Caco-2 (cell line): Measurements from ENCODE around the gene PRPSAP1. TPM values are rescaled to one million over a fixed set of nuclear protein-coding genes. Genes with fewer than 3 reads are reported as not detected.
A peak's percentile ranks its signal among the peaks of the same experiment; 100 is the strongest.
"Not testable (repeated sequence)": the region's sequence is repeated elsewhere in the genome, so short reads cannot be mapped to it uniquely, and the experiment has no call there.

Source experiments
- BruUV-seq: library from RNA; stranded (reverse); fragments of 400-500 nt; replicated peaks from 2 replicates; lab custom pipeline; 2021; lab: Mats Ljungman, UMichigan
- CTCF ChIA-PET: fragments of 300-600 bp; sonication (Branson Sonifier 250); formaldehyde crosslinking; loops from one replicate; lab custom pipeline; 2022; ENCODE audit warnings: antibody characterized with exemption; lab: Charles Lee
- POLR2A ChIA-PET: fragments of 300-600 bp; sonication (Branson Sonifier 250); formaldehyde crosslinking; loops from one replicate; lab custom pipeline; 2022; ENCODE audit warnings: antibody characterized with exemption; lab: Charles Lee
- DNase-seq, 2 experiments: peaks; one replicate each; pipeline versions ENCODE4 v3.0.0 to v3.0.0-alpha.2; 2020 to 2022
- H3K27me3 ChIP-seq: replicated peaks from 2 replicates; pipeline ENCODE4 v1.6.0; 2011; ENCODE audit warnings: low read length; ENCODE audit not compliant: control insufficient read depth, insufficient read depth
- H3K36me3 ChIP-seq: 2 replicates; pipeline ENCODE4 v1.5.1; 2011; ENCODE audit warnings: low read length; ENCODE audit not compliant: control insufficient read depth, insufficient read depth
- H3K4me1 ChIP-seq: fragments of 250-450 bp; sonication (Bioruptor Pico); 2 replicates; pipeline ENCODE4 v1.5.1; 2020; ENCODE audit warnings: mild to moderate bottlenecking
- H3K4me3 ChIP-seq: 2 replicates; pipeline ENCODE4 v1.5.1; 2011; ENCODE audit warnings: low read depth, mild to moderate bottlenecking, control low read depth, low read length
- H3K9me3 ChIP-seq: fragments of 250-450 bp; sonication (Bioruptor Pico); 2 replicates; pipeline ENCODE4 v1.5.1; 2020; ENCODE audit warnings: mild to moderate bottlenecking, moderate library complexity
- H3K27ac Mint-ChIP-seq: one replicate; pipeline ENCODE4 v1.8.0; 2022; ENCODE audit warnings: mixed read lengths; ENCODE audit not compliant: unreplicated experiment
- H3K27me3 Mint-ChIP-seq: one replicate; pipeline ENCODE4 v1.8.0; 2022; ENCODE audit warnings: mixed read lengths; ENCODE audit not compliant: insufficient read depth, unreplicated experiment
- H3K36me3 Mint-ChIP-seq: one replicate; pipeline ENCODE4 v1.8.0; 2022; ENCODE audit warnings: mild to moderate bottlenecking, mixed read lengths; ENCODE audit not compliant: insufficient read depth, unreplicated experiment
- H3K4me1 Mint-ChIP-seq: one replicate; pipeline ENCODE4 v1.8.0; 2022; ENCODE audit warnings: low read depth, mixed read lengths; ENCODE audit not compliant: unreplicated experiment
- H3K4me3 Mint-ChIP-seq: one replicate; pipeline ENCODE4 v1.8.0; 2022; ENCODE audit warnings: mild to moderate bottlenecking, moderate library complexity, mixed read lengths; ENCODE audit not compliant: unreplicated experiment
- H3K9me3 Mint-ChIP-seq: one replicate; pipeline ENCODE4 v1.8.0; 2022; ENCODE audit warnings: mixed read lengths; ENCODE audit not compliant: unreplicated experiment
- intact Hi-C: fragments of 100-400 bp; cut with micrococcal nuclease; formaldehyde crosslinking; loops from one replicate; pipeline ENCODE4 v1.10.0; 2022; ENCODE audit not compliant: unreplicated experiment
- total RNA-seq: library from RNA; stranded (reverse); gene quantifications from 2 replicates; pipeline ENCODE4 v1.2.3, GENCODE V29; 2022
- TF ChIP-seq, protein P1 (sequence below), 2 experiments: fragments of 200-600 bp in 1 of 2; IDR thresholded peaks; 1 replicate in 1 of 2; 2 replicates in 1 of 2; pipeline versions ENCODE4 v1.5.1 to v1.8.0; 2011 to 2022; ENCODE audit warnings: antibody characterized with exemption in 1 of 2, control low read depth in 1 of 2, inconsistent platforms in 1 of 2, low read depth in 1 of 2, low read length in 1 of 2, mild to moderate bottlenecking in 1 of 2, moderate library complexity in 1 of 2; ENCODE audit not compliant: insufficient read depth in 1 of 2, severe bottlenecking in 1 of 2, unreplicated experiment in 1 of 2

Gene PRPSAP1
- total RNA-seq, 1 experiment from 2014 or later: 87.6 TPM

DNA sequence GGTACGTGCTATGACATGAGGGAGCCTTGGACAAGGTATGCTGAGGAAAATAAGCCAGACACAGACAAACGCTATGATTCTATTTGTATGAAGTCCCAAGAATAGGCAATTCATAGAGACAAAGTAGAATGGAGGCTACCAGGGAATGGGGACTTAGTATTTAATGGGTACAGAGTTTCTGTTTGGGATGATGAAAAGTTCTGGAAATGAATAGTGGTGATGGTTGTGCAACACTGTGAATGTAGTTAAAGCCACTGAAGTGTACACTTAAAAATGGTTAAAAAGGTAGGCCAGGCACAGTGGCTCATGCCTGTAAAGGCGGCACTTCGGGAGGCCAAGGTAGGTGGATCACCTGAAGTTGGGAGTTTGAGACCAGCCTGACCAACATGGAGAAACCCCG lies 3.3 kb downstream of the PRPSAP1 start:
- no peaks in the 10 kb centered on the region for H3K9me3 Mint-ChIP-seq
- Histone ChIP-seq H3K4me1 (peaks cover 15% of the 10 kb centered on the region), H3K9me3 (peaks cover 3% of the 10 kb centered on the region; the same call in 1 of the 2 replicates), H3K27me3 (no peaks in the 10 kb centered on the region), H3K36me3 (peaks cover 1% of the 10 kb centered on the region), H3K4me3 (no peak overlapping the region)
- ChIA-PET CTCF (no interaction called here), POLR2A (no interaction called here)
- H3K4me3 Mint-ChIP-seq: no peak overlapping the region
- peaks cover 10% of the 10 kb centered on the region for H3K4me1 Mint-ChIP-seq
- H3K36me3 Mint-ChIP-seq: peaks cover 31% of the 10 kb centered on the region
- BruUV-seq: no TSS peak
- DNase-seq: no peak
- H3K27ac Mint-ChIP-seq: no peak overlapping the region
- TF ChIP-seq, protein P1, sequence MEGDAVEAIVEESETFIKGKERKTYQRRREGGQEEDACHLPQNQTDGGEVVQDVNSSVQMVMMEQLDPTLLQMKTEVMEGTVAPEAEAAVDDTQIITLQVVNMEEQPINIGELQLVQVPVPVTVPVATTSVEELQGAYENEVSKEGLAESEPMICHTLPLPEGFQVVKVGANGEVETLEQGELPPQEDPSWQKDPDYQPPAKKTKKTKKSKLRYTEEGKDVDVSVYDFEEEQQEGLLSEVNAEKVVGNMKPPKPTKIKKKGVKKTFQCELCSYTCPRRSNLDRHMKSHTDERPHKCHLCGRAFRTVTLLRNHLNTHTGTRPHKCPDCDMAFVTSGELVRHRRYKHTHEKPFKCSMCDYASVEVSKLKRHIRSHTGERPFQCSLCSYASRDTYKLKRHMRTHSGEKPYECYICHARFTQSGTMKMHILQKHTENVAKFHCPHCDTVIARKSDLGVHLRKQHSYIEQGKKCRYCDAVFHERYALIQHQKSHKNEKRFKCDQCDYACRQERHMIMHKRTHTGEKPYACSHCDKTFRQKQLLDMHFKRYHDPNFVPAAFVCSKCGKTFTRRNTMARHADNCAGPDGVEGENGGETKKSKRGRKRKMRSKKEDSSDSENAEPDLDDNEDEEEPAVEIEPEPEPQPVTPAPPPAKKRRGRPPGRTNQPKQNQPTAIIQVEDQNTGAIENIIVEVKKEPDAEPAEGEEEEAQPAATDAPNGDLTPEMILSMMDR (IDR thresholded peaks at IDR 0.05; ENCODE audit: insufficient read depth in 1 of 2, low read depth in 1 of 2, low read length in 1 of 2, severe bottlenecking in 1 of 2, unreplicated experiment in 1 of 2): no peak
- H3K27me3 Mint-ChIP-seq: no peaks in the 10 kb centered on the region
- intact Hi-C loops: no loop called here

DNA sequence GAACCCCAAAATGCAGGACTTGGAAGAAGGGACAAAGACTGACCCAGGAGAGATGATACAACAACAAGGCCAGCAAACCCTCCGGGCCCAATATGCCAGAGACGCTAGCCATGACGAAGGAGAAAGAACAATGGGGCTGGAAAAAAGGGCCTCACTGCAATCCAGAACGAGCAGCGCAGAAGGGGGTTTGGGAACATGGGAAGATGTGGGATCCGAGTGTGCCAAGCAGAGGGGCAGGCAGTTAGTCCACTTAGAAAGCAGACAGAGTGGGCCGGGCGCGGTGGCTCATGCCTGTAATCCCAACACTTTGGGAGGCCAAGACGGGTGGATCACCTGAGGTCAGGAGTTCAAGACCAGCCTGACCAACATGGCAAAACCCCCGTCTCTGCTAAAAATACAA lies 6.8 kb downstream of the PRPSAP1 start:
- DNase-seq, H3K36me3 ChIP-seq, H3K27me3 ChIP-seq, BruUV-seq, CTCF ChIA-PET, H3K9me3 ChIP-seq, H3K9me3 Mint-ChIP-seq, H3K27ac Mint-ChIP-seq, intact Hi-C loops, H3K4me1 ChIP-seq, H3K4me1 Mint-ChIP-seq, POLR2A ChIA-PET, H3K27me3 Mint-ChIP-seq, H3K4me3 ChIP-seq, H3K4me3 Mint-ChIP-seq: not testable (repeated sequence)
- H3K36me3 Mint-ChIP-seq: peaks cover 39% of the 10 kb centered on the region

DNA sequence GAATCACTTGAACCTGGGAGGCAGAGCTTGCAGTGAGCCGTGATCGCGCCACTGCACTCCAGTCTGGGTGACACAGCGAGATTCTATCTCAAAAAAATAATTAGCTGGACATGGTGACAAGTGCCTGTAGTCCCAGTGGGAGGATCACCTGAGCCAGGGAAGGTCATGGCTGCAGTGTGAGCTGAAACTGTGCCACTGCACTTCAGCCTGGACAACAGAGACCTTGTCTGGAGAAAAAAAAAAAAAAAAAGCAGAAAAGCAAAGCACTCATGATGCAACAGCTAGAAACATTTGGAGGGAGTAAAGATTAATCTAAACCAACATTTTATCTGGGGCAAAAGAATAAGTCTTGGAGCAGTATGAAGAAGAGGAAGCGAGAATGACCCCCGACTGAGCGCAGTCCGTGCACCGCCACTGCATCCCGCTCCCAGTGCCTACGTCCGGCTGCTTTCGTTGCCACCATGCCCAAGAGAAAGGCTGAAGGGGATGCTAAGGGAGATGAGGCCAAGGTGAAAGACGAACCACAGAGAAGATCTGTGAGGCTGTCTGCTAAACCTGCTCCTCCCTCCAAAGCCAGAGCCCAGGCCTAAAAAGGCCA lies 8.2 kb downstream of the PRPSAP1 start:
- peaks cover 51% of the 10 kb centered on the region for H3K36me3 Mint-ChIP-seq
- no peak overlapping the region for H3K4me3 Mint-ChIP-seq
- no peaks in the 10 kb centered on the region for H3K9me3 Mint-ChIP-seq
- Histone ChIP-seq H3K27me3 (no peaks in the 10 kb centered on the region), H3K9me3 (no peaks in the 10 kb centered on the region), H3K4me3 (no peak overlapping the region), H3K4me1 (no peaks in the 10 kb centered on the region), H3K36me3 (peaks cover 1% of the 10 kb centered on the region)
- peak in 1 of 2 experiments; percentile 12 for DNase-seq
- no TSS peak for BruUV-seq
- H3K27me3 Mint-ChIP-seq: no peaks in the 10 kb centered on the region
- CTCF ChIA-PET: interaction anchor here (0.8 to 1.1 kb wide), 2 partner anchors 53 to 402 kb away, joined by 3 to 4 read pairs; no protein-coding TSS in a partner anchor
- no peak overlapping the region for H3K27ac Mint-ChIP-seq
- intact Hi-C loops: no loop called here
- POLR2A ChIA-PET: no interaction called here
- TF ChIP-seq, protein P1 (IDR thresholded peaks at IDR 0.05; ENCODE audit: insufficient read depth in 1 of 2, low read depth in 1 of 2, low read length in 1 of 2, severe bottlenecking in 1 of 2, unreplicated experiment in 1 of 2): no peak
- no peaks in the 10 kb centered on the region for H3K4me1 Mint-ChIP-seq
